H9 (cell line): ENCODE results near the gene ATP5MC3. TPM values are rescaled to one million over a fixed set of nuclear protein-coding genes. Genes with fewer than 3 reads are reported as not detected.
A peak's percentile ranks its signal among the peaks of the same experiment; 100 is the strongest.

Experiments
- DNase-seq: peaks from one replicate; pipeline ENCODE4 v3.0.0-alpha.2; 2017
- H2AFZ ChIP-seq: one replicate; pipeline ENCODE4 v1.6.1; 2013; ENCODE audit warnings: mild to moderate bottlenecking, low read length, control low read depth, moderate library complexity
- H2AK5ac ChIP-seq: 2 replicates; pipeline ENCODE4 v1.6.1; 2013; ENCODE audit warnings: low read length, control low read depth, mixed read lengths; ENCODE audit not compliant: insufficient read length
- H2BK120ac ChIP-seq: one replicate; pipeline ENCODE4 v1.6.1; 2013; ENCODE audit warnings: low read depth, mild to moderate bottlenecking, low read length, control low read depth, inconsistent platforms; ENCODE audit not compliant: poor library complexity, severe bottlenecking
- H2BK12ac ChIP-seq: 2 replicates; pipeline ENCODE4 v1.6.1; 2013; ENCODE audit warnings: low read length, control low read depth, mixed read lengths, low read depth; ENCODE audit not compliant: insufficient read length
- H2BK15ac ChIP-seq: 2 replicates; pipeline ENCODE4 v1.6.1; 2013; ENCODE audit warnings: low read depth, low read length, control low read depth
- H2BK20ac ChIP-seq: one replicate; pipeline ENCODE4 v1.6.1; 2013; ENCODE audit warnings: low read depth, mild to moderate bottlenecking, low read length, control low read depth, inconsistent platforms; ENCODE audit not compliant: poor library complexity, severe bottlenecking
- H2BK5ac ChIP-seq: 2 replicates; pipeline ENCODE4 v1.6.1; 2013; ENCODE audit warnings: low read length, control low read depth, mixed read lengths; ENCODE audit not compliant: insufficient read length
- H3K14ac ChIP-seq: 2 replicates; pipeline ENCODE4 v1.6.1; 2013; ENCODE audit warnings: low read length, control low read depth; ENCODE audit not compliant: insufficient read depth
- H3K18ac ChIP-seq: 2 replicates; pipeline ENCODE4 v1.6.1; 2013; ENCODE audit warnings: low read depth, mild to moderate bottlenecking, mixed read lengths, low read length, control low read depth; ENCODE audit not compliant: insufficient read length
- H3K23ac ChIP-seq: 2 replicates; pipeline ENCODE4 v1.6.1; 2013; ENCODE audit warnings: low read length, control low read depth, mixed read lengths, low read depth; ENCODE audit not compliant: insufficient read length
- H3K23me2 ChIP-seq: 2 replicates; pipeline ENCODE4 v1.6.1; 2013; ENCODE audit warnings: low read depth, mild to moderate bottlenecking, mixed read lengths, low read length, control low read depth; ENCODE audit not compliant: insufficient read length, poor library complexity, severe bottlenecking
- H3K27ac ChIP-seq: 2 replicates; pipeline ENCODE4 v1.5.1; 2013; ENCODE audit warnings: low read length, control low read depth, mixed read lengths, low read depth; ENCODE audit not compliant: insufficient read length
- H3K27me3 ChIP-seq: 2 replicates; pipeline ENCODE4 v1.6.1; 2013; ENCODE audit warnings: low read length, control low read depth, inconsistent platforms; ENCODE audit not compliant: insufficient read depth
- H3K4ac ChIP-seq: 2 replicates; pipeline ENCODE4 v1.6.1; 2013; ENCODE audit warnings: low read depth, mild to moderate bottlenecking, control low read depth, inconsistent platforms, low read length, moderate library complexity
- H3K4me1 ChIP-seq: 2 replicates; pipeline ENCODE4 v1.6.1; 2013; ENCODE audit warnings: low read length, control low read depth, inconsistent platforms; ENCODE audit not compliant: insufficient read depth
- H3K4me2 ChIP-seq: 2 replicates; pipeline ENCODE4 v1.6.1; 2013; ENCODE audit warnings: low read length, control low read depth, mixed read lengths; ENCODE audit not compliant: insufficient read length, insufficient read depth
- H3K56ac ChIP-seq: 2 replicates; pipeline ENCODE4 v1.6.1; 2013; ENCODE audit warnings: low read depth, mild to moderate bottlenecking, mixed read lengths, low read length, control low read depth; ENCODE audit not compliant: insufficient read length
- H3K79me1 ChIP-seq: 2 replicates; pipeline ENCODE4 v1.6.1; 2013; ENCODE audit warnings: low read depth, mild to moderate bottlenecking, moderate library complexity, low read length, control low read depth, inconsistent platforms; ENCODE audit not compliant: insufficient read depth, poor library complexity, severe bottlenecking
- H3K79me2 ChIP-seq: 2 replicates; pipeline ENCODE4 v1.6.1; 2013; ENCODE audit warnings: low read length, control low read depth, inconsistent platforms; ENCODE audit not compliant: insufficient read depth
- H3K9ac ChIP-seq: 2 replicates; pipeline ENCODE4 v1.6.1; 2013; ENCODE audit warnings: low read length, control low read depth, mixed read lengths; ENCODE audit not compliant: insufficient read length; ENCODE audit errors: extremely low read depth
- H3K9me3 ChIP-seq: one replicate; pipeline ENCODE4 v1.6.1; 2013; ENCODE audit warnings: low read depth, low read length, inconsistent platforms; ENCODE audit not compliant: control insufficient read depth
- H3T11ph ChIP-seq: one replicate; pipeline ENCODE4 v1.6.1; 2013; ENCODE audit warnings: mild to moderate bottlenecking, low read length, control low read depth, inconsistent platforms
- H4K20me1 ChIP-seq: one replicate; pipeline ENCODE4 v1.6.1; 2013; ENCODE audit not compliant: control insufficient read depth, insufficient read length, insufficient read depth
- H4K5ac ChIP-seq: 2 replicates; pipeline ENCODE4 v1.6.1; 2013; ENCODE audit warnings: low read depth, mild to moderate bottlenecking, mixed read lengths, low read length, control low read depth; ENCODE audit not compliant: insufficient read length
- H4K8ac ChIP-seq: replicated peaks from 2 replicates; pipeline ENCODE4 v1.6.1; 2013; ENCODE audit warnings: low read length, control low read depth, mixed read lengths, low read depth; ENCODE audit not compliant: insufficient read length
- H4K91ac ChIP-seq: 2 replicates; pipeline ENCODE4 v1.6.1; 2013; ENCODE audit warnings: low read depth, mild to moderate bottlenecking, moderate library complexity, mixed read lengths, low read length, control low read depth; ENCODE audit not compliant: insufficient read length
- H3K27ac Mint-ChIP-seq, 3 experiments: 2 replicates in 2 of 3; 3 replicates in 1 of 3; pipeline ENCODE4 v1.8.0; 2020 to 2021; ENCODE audit warnings: mixed read lengths in 3 of 3, mild to moderate bottlenecking in 1 of 3, moderate library complexity in 1 of 3
- H3K27me3 Mint-ChIP-seq: 2 replicates; pipeline ENCODE4 v1.8.0; 2021; ENCODE audit warnings: low read depth, mild to moderate bottlenecking, moderate library complexity, mixed read lengths
- H3K36me3 Mint-ChIP-seq, 3 experiments: 2 replicates in 2 of 3; 3 replicates in 1 of 3; pipeline ENCODE4 v1.8.0; 2020 to 2021; ENCODE audit warnings: low read depth in 3 of 3, mixed read lengths in 3 of 3; ENCODE audit not compliant: insufficient read depth in 1 of 3
- H3K4me1 Mint-ChIP-seq, 2 experiments: 2 replicates each; pipeline ENCODE4 v1.8.0; 2020; ENCODE audit warnings: mixed read lengths in 2 of 2
- H3K4me3 Mint-ChIP-seq, 2 experiments: 2 replicates in 1 of 2; 3 replicates in 1 of 2; pipeline ENCODE4 v1.8.0; 2020 to 2021; ENCODE audit warnings: mild to moderate bottlenecking in 2 of 2, mixed read lengths in 2 of 2, moderate library complexity in 1 of 2
- H3K9me3 Mint-ChIP-seq, 2 experiments: 2 replicates in 1 of 2; 3 replicates in 1 of 2; pipeline ENCODE4 v1.8.0; 2020; ENCODE audit warnings: mild to moderate bottlenecking in 2 of 2, mixed read lengths in 2 of 2, moderate library complexity in 1 of 2
- WGBS: extraction: QIAGEN DNeasy Blood & Tissue Kit; methylation state at CpG from one replicate; pipeline ENCODE4 v1.1.7; 2013; ENCODE audit warnings: missing lambda C conversion rate, low lambda C conversion rate, mixed read lengths; ENCODE audit not compliant: insufficient read length; ENCODE audit errors: extremely low coverage; 5-methylcytosine and 5-hydroxymethylcytosine counted together
- total RNA-seq: library from RNA; stranded (reverse); gene quantifications from 2 replicates; pipeline ENCODE4 v1.2.1, GENCODE V29; 2021
- TF ChIP-seq, protein P1 (sequence below): fragments of 200-600 bp; sonication (generic); conservative IDR thresholded peaks from 3 replicates; pipeline ENCODE4 v1.8.0; 2021; ENCODE audit warnings: antibody characterized with exemption, mild to moderate bottlenecking

Gene ATP5MC3
- total RNA-seq, 1 experiment from 2014 or later, result 326 TPM

DNA sequence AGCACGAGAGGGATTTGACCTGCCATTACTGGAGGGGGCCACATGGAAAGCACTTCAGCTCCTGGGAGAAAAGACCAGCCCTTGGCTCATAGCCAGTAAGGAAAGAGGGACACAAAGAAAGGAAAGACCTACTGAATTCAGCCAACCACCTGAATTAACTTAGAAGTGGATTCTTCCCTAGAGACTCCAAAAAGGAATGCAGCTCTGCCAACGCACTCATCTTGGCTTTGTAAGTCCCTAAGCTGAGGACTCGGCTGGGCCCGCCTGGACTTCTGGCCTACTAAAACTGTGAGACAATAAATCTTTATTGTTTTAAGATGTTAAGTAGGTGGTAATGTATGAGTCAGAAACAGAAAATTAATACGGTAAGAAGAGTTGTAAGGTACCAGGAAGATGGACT is 25.0 kb downstream of the ATP5MC3 start:
- H4K91ac ChIP-seq, result no peak overlapping the region
- H2BK120ac ChIP-seq, result no peak overlapping the region
- no peaks in the 10 kb centered on the region for H3K23me2 ChIP-seq
- H4K5ac ChIP-seq, result no peak overlapping the region
- H3K9me3 ChIP-seq, result no peaks in the 10 kb centered on the region
- H2BK5ac ChIP-seq, result no peak overlapping the region
- H2BK20ac ChIP-seq, result no peak overlapping the region
- H3K4me2 ChIP-seq, result no peak overlapping the region
- Mint-ChIP-seq H3K27ac (peak overlapping the region; percentile 51 to 88 (median 65); a peak in 2 of 7 replicates), H3K4me1 (peaks cover 21 to 27% of the 10 kb centered on the region in 2 experiments), H3K4me3 (no peak overlapping the region), H3K9me3 (no peaks in the 10 kb centered on the region), H3K27me3 (no peaks in the 10 kb centered on the region), H3K36me3 (peaks cover 4 to 7% (median 5%) of the 10 kb centered on the region in 3 experiments; a peak in 5 of 7 replicates)
- H3K79me2 ChIP-seq, result peaks cover 44% of the 10 kb centered on the region; the same call in 1 of the 2 replicates
- TF ChIP-seq, protein P1, sequence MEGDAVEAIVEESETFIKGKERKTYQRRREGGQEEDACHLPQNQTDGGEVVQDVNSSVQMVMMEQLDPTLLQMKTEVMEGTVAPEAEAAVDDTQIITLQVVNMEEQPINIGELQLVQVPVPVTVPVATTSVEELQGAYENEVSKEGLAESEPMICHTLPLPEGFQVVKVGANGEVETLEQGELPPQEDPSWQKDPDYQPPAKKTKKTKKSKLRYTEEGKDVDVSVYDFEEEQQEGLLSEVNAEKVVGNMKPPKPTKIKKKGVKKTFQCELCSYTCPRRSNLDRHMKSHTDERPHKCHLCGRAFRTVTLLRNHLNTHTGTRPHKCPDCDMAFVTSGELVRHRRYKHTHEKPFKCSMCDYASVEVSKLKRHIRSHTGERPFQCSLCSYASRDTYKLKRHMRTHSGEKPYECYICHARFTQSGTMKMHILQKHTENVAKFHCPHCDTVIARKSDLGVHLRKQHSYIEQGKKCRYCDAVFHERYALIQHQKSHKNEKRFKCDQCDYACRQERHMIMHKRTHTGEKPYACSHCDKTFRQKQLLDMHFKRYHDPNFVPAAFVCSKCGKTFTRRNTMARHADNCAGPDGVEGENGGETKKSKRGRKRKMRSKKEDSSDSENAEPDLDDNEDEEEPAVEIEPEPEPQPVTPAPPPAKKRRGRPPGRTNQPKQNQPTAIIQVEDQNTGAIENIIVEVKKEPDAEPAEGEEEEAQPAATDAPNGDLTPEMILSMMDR, result no peak
- WGBS, result 100% methylated on average over 1 of the region's 5 CpGs
- H2BK12ac ChIP-seq, result no peak overlapping the region
- no peak overlapping the region for H3K27ac ChIP-seq
- H3K79me1 ChIP-seq, result peaks cover 11% of the 10 kb centered on the region
- H2BK15ac ChIP-seq, result no peak overlapping the region
- H2AK5ac ChIP-seq, result no peak overlapping the region
- no peak for DNase-seq
- H3K14ac ChIP-seq, result no peak overlapping the region
- no peak overlapping the region for H3K23ac ChIP-seq
- no peak overlapping the region for H3K9ac ChIP-seq
- H2AFZ ChIP-seq, result no peak overlapping the region
- H4K8ac ChIP-seq, result no peak overlapping the region
- H3K4me1 ChIP-seq, result no peaks in the 10 kb centered on the region; the same call in 1 of the 2 replicates
- H3K18ac ChIP-seq, result no peak overlapping the region
- H4K20me1 ChIP-seq, result no peaks in the 10 kb centered on the region
- H3K56ac ChIP-seq, result no peak overlapping the region
- no peak overlapping the region for H3K4ac ChIP-seq
- H3T11ph ChIP-seq, result no peak overlapping the region
- no peaks in the 10 kb centered on the region; the same call in 1 of the 2 replicates for H3K27me3 ChIP-seq
